Endothelial cell of umbilical vein (primary cell): ENCODE data around the gene SLC25A26. TPM values are rescaled to one million over a fixed set of nuclear protein-coding genes. Genes with fewer than 3 reads are reported as not detected.

Experiments used
- BruUV-seq: library from RNA; stranded (reverse); fragments of 400-500 nt; replicated peaks from 2 replicates; lab custom pipeline; 2021; lab: Mats Ljungman, UMichigan
- CTCF ChIA-PET: fragments of 300-600, 350-600 bp; sonication (Branson Sonifier 250); formaldehyde crosslinking; loops from one replicate; lab custom pipeline; 2021; ENCODE audit warnings: antibody characterized with exemption, inconsistent platforms; lab: Charles Lee
- POLR2A ChIA-PET: fragments of 300-600, 350-600 bp; sonication (Branson Sonifier 250); formaldehyde crosslinking; loops from one replicate; lab custom pipeline; 2021; ENCODE audit warnings: antibody characterized with exemption, inconsistent platforms; lab: Charles Lee
- DNase-seq: peaks from one replicate; pipeline ENCODE4 v3.0.0-alpha.2; 2011; ENCODE audit warnings: low read depth, low spot score
- FAIRE-seq: peaks from 2 replicates; lab custom pipeline; 2011; peaks lifted over from hg19 to GRCh38; lab: Jason Lieb, UNC
- H2AFZ ChIP-seq: 2 replicates; pipeline ENCODE4 v1.6.0; 2012; ENCODE audit warnings: low read depth, low read length, control low read depth, inconsistent platforms
- H3K27ac ChIP-seq: 2 replicates; pipeline ENCODE4 v1.5.1; 2011; ENCODE audit warnings: low read depth, mild to moderate bottlenecking, control low read depth, low read length, moderate library complexity; ENCODE audit not compliant: insufficient read depth
- H3K27me3 ChIP-seq, 2 experiments: 2 replicates each; pipeline versions ENCODE4 v1.6.0 to v1.6.1; 2011; ENCODE audit warnings: low read length in 2 of 2, mixed read lengths in 1 of 2; ENCODE audit not compliant: control insufficient read depth in 2 of 2, insufficient read depth in 2 of 2
- H3K36me3 ChIP-seq, 2 experiments: 2 replicates in 1 of 2; 3 replicates in 1 of 2; pipeline ENCODE4 v1.5.1; 2011; ENCODE audit warnings: low read length in 2 of 2, mild to moderate bottlenecking in 1 of 2, moderate library complexity in 1 of 2; ENCODE audit not compliant: control insufficient read depth in 2 of 2, insufficient read depth in 2 of 2; ENCODE audit errors: extremely low read depth in 1 of 2
- H3K4me1 ChIP-seq: 3 replicates; pipeline ENCODE4 v1.5.1; 2011; ENCODE audit warnings: mild to moderate bottlenecking, low read length; ENCODE audit not compliant: control insufficient read depth, insufficient read depth; ENCODE audit errors: extremely low read depth
- H3K4me2 ChIP-seq: 2 replicates; pipeline ENCODE4 v1.6.1; 2011; ENCODE audit warnings: low read length, control low read depth, mixed read lengths; ENCODE audit not compliant: insufficient read depth
- H3K4me3 ChIP-seq, 3 experiments: fragments of 200-600 bp in 1 of 3; sonication (generic), shearing (Covaris generic) in 1 of 3; replicated peaks in 1 of 3; 2 replicates each; pipeline ENCODE4 v1.5.1; 2011 to 2016; ENCODE audit warnings: control low read depth in 3 of 3, low read length in 3 of 3, mild to moderate bottlenecking in 2 of 3, inconsistent platforms in 1 of 3, low read depth in 1 of 3, moderate library complexity in 1 of 3; ENCODE audit not compliant: insufficient read depth in 1 of 3
- H3K79me2 ChIP-seq: 2 replicates; pipeline ENCODE4 v1.6.0; 2012; ENCODE audit warnings: low read length, inconsistent platforms; ENCODE audit not compliant: control insufficient read depth, insufficient read depth
- H3K9ac ChIP-seq: replicated peaks from 2 replicates; pipeline ENCODE3; 2011; ENCODE audit warnings: low read length, control low read depth; ENCODE audit not compliant: insufficient read depth; ENCODE audit errors: extremely low read depth
- H3K9me1 ChIP-seq: replicated peaks from 3 replicates; pipeline ENCODE4 v1.6.0; 2011; ENCODE audit warnings: mild to moderate bottlenecking, low read length; ENCODE audit not compliant: control insufficient read depth, insufficient read depth; ENCODE audit errors: extremely low read depth
- H3K9me3 ChIP-seq: replicated peaks from 2 replicates; pipeline ENCODE4 v1.5.1; 2012; ENCODE audit warnings: low read length, inconsistent platforms; ENCODE audit not compliant: control insufficient read depth, insufficient read depth
- H4K20me1 ChIP-seq: replicated peaks from 2 replicates; pipeline ENCODE3; 2011; ENCODE audit warnings: mild to moderate bottlenecking, low read length; ENCODE audit not compliant: control insufficient read depth, insufficient read depth; ENCODE audit errors: extremely low read depth
- EZH2 ChIP-seq: IDR thresholded peaks from 2 replicates; pipeline ENCODE4 v1.6.1; 2012; ENCODE audit warnings: borderline replicate concordance, low read depth, mild to moderate bottlenecking, moderate library complexity, low read length, inconsistent platforms; ENCODE audit not compliant: severe bottlenecking
- FOS ChIP-seq: IDR thresholded peaks from 2 replicates; pipeline ENCODE4 v1.6.1; 2011; ENCODE audit warnings: mild to moderate bottlenecking, low read length, moderate library complexity, borderline replicate concordance; ENCODE audit not compliant: insufficient read depth
- GATA2 ChIP-seq: IDR thresholded peaks from 2 replicates; pipeline ENCODE4 v1.7.0; 2011; ENCODE audit warnings: low read depth, mild to moderate bottlenecking, moderate library complexity, mixed read lengths, low read length; ENCODE audit not compliant: insufficient read length, insufficient read depth
- JUN ChIP-seq: IDR thresholded peaks from 2 replicates; pipeline ENCODE4 v1.6.1; 2011; ENCODE audit warnings: borderline replicate concordance, low read depth; ENCODE audit not compliant: insufficient read length, insufficient read depth
- MYC ChIP-seq: IDR thresholded peaks from one replicate; pipeline ENCODE4 v1.6.1; 2011; ENCODE audit warnings: mild to moderate bottlenecking, low read depth, low read length
- POLR2A ChIP-seq: IDR thresholded peaks from 2 replicates; pipeline ENCODE4 v1.6.1; 2012; ENCODE audit warnings: low read depth, mild to moderate bottlenecking, control low read depth, low read length
- POLR2AphosphoS5 ChIP-seq: IDR thresholded peaks from 2 replicates; pipeline ENCODE4 v1.6.1; 2012; ENCODE audit warnings: low read depth, mild to moderate bottlenecking, control low read depth, low read length, moderate library complexity; ENCODE audit not compliant: insufficient read depth
- dilution Hi-C: fragments of 300-500 bp; cut with MboI; formaldehyde crosslinking; loops from one replicate; pipeline ENCODE4 v1.15.0; 2019; ENCODE audit warnings: low sequenced_read_pairs; ENCODE audit not compliant: extremely low pct_ligation_motif_present
- intact Hi-C: fragments of 100-400 bp; cut with micrococcal nuclease; formaldehyde crosslinking; loops from one replicate; pipeline ENCODE4 v1.10.0; 2022
- polyA plus RNA-seq, 4 experiments: library from polyadenylated mRNA; depleted of rRNA in 3 of 4; stranded (reverse) in 3 of 4; unstranded in 1 of 4; fragments of >200 nt; gene quantifications; 2 replicates each; pipeline versions ENCODE4 v1.2.1 to v1.2.3, GENCODE V29; 2011 to 2012; ENCODE audit warnings: missing spikeins in 1 of 4
- total RNA-seq: library from RNA; stranded (reverse); gene quantifications from 2 replicates; pipeline ENCODE4 v1.2.3, GENCODE V29; 2021
- TF ChIP-seq, protein P1 (sequence below): IDR thresholded peaks from 2 replicates; pipeline ENCODE4 v1.6.1; 2011; ENCODE audit not compliant: insufficient read depth, insufficient read length
- TF ChIP-seq, protein P2 (sequence below), 2 donors: IDR thresholded peaks; 1 replicate in 1 of 2; 2 replicates in 1 of 2; pipeline ENCODE4 v1.5.1; 2011; ENCODE audit warnings: low read length in 2 of 2, mild to moderate bottlenecking in 2 of 2, moderate library complexity in 2 of 2, control low read depth in 1 of 2, inconsistent platforms in 1 of 2, low read depth in 1 of 2; ENCODE audit not compliant: insufficient read depth in 1 of 2; ENCODE audit errors: extremely low read depth in 1 of 2

The SLC25A26 gene
- total and polyA plus RNA-seq, 2 donors (not counting 3 experiments of a cell fraction or from before 2014, with no cell fraction given), result 11.8 to 23.5 TPM

DNA sequence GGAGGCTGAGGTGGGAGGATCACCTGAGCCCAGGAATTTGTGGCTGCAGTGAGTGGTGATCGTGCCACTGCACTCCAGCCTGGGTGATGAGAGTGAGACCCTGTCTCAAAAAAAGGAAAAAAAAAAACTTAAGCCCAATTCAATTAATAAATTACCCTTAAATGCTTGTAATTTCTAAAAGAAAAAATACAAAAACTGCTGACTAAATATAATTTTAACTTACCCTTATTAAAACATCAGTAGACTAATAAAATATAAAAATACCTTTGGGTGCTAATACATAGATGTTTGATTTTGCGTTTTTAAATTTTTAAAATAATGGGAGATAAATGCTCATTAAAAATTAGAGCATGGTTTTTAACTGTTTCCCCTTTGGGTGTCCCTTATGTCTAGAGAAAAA is 17.5 kb upstream of the SLC25A26 start:
- no TSS peak for BruUV-seq
- Histone ChIP-seq H3K9ac (no peak overlapping the region), H2AFZ (no peak overlapping the region), H3K4me3 (no peak overlapping the region), H3K9me1 (no peaks in the 10 kb centered on the region), H3K27me3 (peaks cover 0 to 5% of the 10 kb centered on the region in 2 experiments), H3K36me3 (no peaks in the 10 kb centered on the region), H3K79me2 (no peaks in the 10 kb centered on the region), H3K4me1 (no peaks in the 10 kb centered on the region), H3K27ac (no peak overlapping the region), H4K20me1 (no peaks in the 10 kb centered on the region), H3K4me2 (no peak overlapping the region), H3K9me3 (no peaks in the 10 kb centered on the region)
- POLR2A ChIA-PET, result no interaction called here
- intact Hi-C loops (no loop called here), dilution Hi-C loops (no loop called here)
- no peak for FAIRE-seq
- TF ChIP-seq, protein P1, sequence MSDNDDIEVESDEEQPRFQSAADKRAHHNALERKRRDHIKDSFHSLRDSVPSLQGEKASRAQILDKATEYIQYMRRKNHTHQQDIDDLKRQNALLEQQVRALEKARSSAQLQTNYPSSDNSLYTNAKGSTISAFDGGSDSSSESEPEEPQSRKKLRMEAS, result no peak
- TF ChIP-seq POLR2AphosphoS5 (no peak), FOS (no peak), JUN (no peak), MYC (no peak), POLR2A (no peak), EZH2 (no peak), GATA2 (no peak)
- TF ChIP-seq, protein P2, sequence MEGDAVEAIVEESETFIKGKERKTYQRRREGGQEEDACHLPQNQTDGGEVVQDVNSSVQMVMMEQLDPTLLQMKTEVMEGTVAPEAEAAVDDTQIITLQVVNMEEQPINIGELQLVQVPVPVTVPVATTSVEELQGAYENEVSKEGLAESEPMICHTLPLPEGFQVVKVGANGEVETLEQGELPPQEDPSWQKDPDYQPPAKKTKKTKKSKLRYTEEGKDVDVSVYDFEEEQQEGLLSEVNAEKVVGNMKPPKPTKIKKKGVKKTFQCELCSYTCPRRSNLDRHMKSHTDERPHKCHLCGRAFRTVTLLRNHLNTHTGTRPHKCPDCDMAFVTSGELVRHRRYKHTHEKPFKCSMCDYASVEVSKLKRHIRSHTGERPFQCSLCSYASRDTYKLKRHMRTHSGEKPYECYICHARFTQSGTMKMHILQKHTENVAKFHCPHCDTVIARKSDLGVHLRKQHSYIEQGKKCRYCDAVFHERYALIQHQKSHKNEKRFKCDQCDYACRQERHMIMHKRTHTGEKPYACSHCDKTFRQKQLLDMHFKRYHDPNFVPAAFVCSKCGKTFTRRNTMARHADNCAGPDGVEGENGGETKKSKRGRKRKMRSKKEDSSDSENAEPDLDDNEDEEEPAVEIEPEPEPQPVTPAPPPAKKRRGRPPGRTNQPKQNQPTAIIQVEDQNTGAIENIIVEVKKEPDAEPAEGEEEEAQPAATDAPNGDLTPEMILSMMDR (IDR thresholded peaks at IDR 0.05; ENCODE audit: extremely low read depth in 1 of 2, insufficient read depth in 1 of 2, low read depth in 1 of 2, low read length in 2 of 2), result no peak
- DNase-seq, result no peak
- CTCF ChIA-PET, result no interaction called here
